GM21515 (cell line): ENCODE results near the gene PTGR3.
A peak's percentile ranks its signal among the peaks of the same experiment; 100 is the strongest.

Experiments used
- ATAC-seq: cut with Tn5 transposase; IDR thresholded peaks from one replicate; pipeline ENCODE4 v1.9.1; 2021; ENCODE audit not compliant: unreplicated experiment

The PTGR3 gene

GRCh38 chr18:75215663-75216062 is 6.7 kb upstream of the PTGR3 start:
- ATAC-seq = no peak

DNA sequence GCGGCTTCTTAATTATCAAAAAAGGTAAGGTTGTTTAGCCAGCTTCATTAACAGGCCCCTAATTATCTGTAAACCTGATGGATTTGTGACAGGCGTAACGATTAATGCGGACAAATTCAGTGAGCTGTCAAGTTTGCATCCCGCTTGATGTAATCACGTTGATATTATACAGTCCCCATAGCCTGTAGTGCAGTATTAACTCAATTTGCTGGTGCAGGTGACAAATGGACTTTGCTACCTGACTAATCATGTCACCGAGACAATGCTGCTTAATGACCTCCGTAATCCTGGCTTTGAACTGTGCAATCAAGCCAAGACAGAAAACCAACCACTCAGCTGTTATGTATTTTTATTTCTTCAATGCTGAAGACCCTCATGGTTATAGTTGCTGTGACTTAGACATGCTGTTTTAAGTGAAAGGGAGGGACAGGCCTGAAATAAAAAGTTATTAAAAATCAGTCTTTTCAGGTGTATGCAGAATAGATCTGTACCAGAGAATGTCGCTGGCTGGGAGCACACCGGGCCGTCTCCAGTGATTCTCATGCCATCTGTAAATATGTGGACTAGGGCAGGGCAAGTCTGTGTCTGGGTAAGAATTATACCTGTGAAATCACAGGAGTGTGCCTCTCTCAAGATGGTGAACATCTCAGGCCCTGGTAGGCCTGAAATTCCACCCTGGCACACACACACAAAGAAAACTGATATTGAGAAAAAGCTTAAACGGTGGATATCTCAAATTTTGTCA is 6.0 kb upstream of the PTGR3 start:
- ATAC-seq = no peak

DNA sequence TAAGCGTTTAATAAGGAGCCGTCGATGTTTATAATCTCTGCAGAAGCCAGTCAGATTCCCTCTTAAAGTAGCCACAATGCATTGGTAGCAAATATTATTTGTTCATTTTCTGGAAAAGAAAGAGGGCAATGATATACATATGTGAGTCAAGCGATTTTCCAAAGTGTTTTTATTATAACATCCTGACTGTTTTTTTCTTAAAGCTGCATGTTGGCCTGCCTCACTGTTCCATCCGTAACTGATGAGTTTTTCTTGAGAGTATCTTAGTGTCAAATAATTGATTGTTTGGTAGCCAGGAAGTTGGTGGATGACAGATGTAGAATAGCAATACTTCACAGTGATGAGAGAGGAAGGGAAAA is 5.4 kb upstream of the PTGR3 start:
- ATAC-seq = no peak

- ATAC-seq = no peak
Observed at GRCh38 chr18:75213611-75214331, 4.8 kb upstream of the PTGR3 start.

GRCh38 chr18:75212751-75213090 is 3.8 kb upstream of the PTGR3 start:
- ATAC-seq = no peak

- no peak for ATAC-seq
Observed at GRCh38 chr18:75211953-75212750, 3.2 kb upstream of the PTGR3 start.

GRCh38 chr18:75211626-75211952 is 2.6 kb upstream of the PTGR3 start:
- no peak for ATAC-seq

GRCh38 chr18:75211002-75211621 is 2.2 kb upstream of the PTGR3 start:
- ATAC-seq = no peak

GRCh38 chr18:75210274-75211001 is 1.5 kb upstream of the PTGR3 start, which contains the start of gene TSHZ1:
TSHZ1 (plus strand) TSS chr18:75210797; CDS start chr18:75211877, 1,080 bp downstream.
- ATAC-seq = peak; percentile 43

DNA sequence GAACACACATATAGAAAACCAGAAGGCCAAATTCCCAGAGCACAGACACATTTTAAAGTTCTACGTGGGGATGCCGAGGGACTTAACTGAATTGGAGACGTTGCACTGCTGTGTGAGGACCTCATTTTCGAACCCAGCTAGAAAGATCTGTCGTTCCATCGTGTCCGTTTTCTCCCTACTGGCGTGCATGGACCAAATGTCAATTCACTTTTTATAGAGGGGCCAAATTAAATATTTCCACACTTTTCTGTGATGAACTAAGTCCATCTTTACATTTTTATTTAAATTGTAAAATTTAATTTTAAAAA is 966 bp upstream of the PTGR3 start:
- ATAC-seq = no peak

DNA sequence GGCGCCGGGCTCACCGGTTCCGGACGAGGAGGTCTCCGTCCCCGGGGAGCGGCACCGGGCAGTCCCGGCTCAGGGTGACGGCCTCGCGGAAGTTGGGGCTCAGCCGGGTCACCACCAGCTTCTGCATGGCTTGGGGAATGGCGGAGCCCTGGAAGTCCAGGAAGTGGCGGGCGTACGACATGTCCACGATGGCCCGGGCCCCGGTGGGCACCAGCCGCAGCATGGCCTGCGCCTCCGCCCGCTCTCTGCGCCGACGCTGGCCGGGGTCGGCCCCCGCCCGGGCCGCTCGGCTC is 157 bp downstream of the PTGR3 start:
- peak; percentile 19 for ATAC-seq

DNA sequence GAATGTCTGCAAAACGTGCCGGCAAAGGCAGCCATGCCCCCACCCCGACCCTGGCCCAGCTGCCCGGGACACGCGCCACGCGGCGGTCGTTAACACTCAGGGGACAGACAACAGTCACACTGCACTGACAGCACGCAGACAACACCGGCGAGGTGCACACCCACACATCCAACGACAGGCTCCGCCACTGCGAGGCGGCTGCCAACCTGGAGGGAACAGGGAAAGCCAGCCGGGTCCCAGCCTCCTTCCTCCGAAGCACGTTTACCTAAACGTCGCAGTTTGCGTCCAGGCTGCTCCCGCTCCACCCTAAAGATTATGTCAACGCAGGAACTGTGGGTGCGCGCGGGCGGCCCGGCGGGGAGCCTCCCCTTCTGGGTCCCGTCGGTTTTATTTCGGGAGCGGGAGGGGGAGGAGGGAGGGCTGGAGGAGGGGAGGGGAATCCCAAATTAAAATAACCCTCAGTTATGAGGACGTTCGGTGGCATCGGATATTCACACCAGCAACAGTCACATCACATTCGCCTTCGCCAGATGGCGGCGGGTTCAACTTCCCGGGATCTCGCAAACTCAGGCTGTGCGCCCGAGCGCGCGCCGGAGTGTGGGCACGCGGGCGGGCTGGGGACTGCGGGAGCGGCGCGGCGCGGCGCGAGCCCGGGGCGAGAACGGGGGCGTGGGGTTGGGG is 644 bp downstream of the PTGR3 start:
- peak; percentile 5 for ATAC-seq

GRCh38 chr18:75207310-75208154 is 1.4 kb downstream of the PTGR3 start:
- ATAC-seq = no peak

GRCh38 chr18:75206452-75207309 is 2.3 kb downstream of the PTGR3 start:
- no peak for ATAC-seq

DNA sequence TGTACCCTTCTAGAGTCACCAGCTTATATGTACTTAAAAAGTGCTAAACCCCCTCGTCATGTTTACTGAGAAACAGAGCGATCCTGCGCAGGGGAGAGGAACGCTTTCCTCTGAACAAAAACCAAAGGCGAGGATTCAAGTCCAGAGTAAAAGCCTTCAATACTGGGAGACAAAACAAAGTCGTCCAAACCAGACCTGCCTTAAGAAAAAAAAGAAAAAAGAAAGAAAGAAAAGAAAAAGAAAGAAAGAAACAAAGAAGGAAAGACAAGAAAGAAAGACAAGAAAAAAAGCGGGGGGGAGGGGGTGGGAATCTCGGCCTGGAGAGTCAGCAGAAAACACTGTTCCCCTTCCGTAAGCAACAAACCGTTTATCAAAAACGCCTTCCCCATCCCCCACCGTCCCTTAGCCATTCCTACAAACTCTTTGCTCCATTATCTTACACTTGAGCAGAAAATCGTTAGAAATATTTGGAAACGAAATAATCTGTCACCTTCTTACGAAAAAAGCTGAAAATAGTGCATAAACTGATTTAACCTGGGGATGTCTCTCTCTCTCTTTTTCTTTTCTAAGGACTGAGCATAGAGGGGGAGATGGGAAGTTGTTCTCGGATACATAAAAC is 3.3 kb downstream of the PTGR3 start:
- ATAC-seq = no peak

- ATAC-seq = no peak
Observed at GRCh38 chr18:75204732-75205513, 4.0 kb downstream of the PTGR3 start.

GRCh38 chr18:75204269-75204731 is 4.6 kb downstream of the PTGR3 start:
- ATAC-seq = no peak
